ENCODE data around the gene RAB24.
"Not testable (repeated sequence)": the region's sequence is repeated elsewhere in the genome, so short reads cannot be mapped to it uniquely, and the experiment has no call there.

The RAB24 gene

DNA sequence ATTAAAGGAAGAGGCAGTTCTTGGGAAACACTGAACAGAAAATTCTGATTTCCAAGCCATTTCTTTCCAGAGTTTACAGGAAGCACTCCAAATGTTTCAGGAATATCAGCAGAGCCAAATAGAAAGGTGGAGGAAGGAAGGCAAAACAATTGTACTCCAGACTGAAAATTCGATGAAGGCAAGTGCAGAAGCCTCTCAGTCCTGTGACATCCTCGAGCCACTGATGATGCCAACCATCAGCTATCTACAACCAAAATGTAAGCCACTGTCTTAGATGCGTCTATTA, 45.8 kb upstream of the RAB24 start:
- no peak overlapping the region for H3K56ac ChIP-seq (ENCODE audit: low read length)

DNA sequence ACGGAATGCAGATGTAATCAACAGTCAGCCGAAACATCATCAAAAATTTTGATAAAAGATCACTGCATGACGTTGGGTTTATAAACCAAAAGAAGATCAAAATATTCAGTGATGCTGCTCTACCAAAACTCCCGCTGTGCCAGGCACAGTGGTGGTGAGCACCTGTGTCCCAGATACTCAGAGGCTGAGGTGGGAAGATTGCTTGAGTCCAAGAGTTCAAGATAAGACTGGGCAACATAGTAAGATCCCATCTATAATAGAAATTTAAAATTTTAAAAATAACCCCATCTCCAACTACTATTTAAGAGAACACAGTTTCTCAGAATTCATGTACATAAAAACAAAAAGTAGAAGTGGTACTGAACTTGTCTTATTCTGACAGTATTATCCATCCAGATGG, 44.2 kb upstream of the RAB24 start:
- no peak for DNase-seq
- H3K79me2 ChIP-seq (ENCODE audit: control insufficient read depth, insufficient read depth, low read length): peaks cover 40% of the 10 kb centered on the region
- H2BK120ac ChIP-seq (ENCODE audit: low read depth, low read length): no peak overlapping the region
- H3K36me3 ChIP-seq (ENCODE audit: control insufficient read depth, insufficient read depth, low read length): no peaks in the 10 kb centered on the region
- H3K4me3 ChIP-seq (ENCODE audit: low read length): no peak overlapping the region
- H3K4ac ChIP-seq (ENCODE audit: low read depth, low read length): no peak overlapping the region
- H3K27me3 ChIP-seq (ENCODE audit: insufficient read depth, low read length, poor library complexity): no peaks in the 10 kb centered on the region
- H3K27ac ChIP-seq (ENCODE audit: low read depth, low read length): no peak overlapping the region
- WGBS (ENCODE audit: extremely low coverage, insufficient coverage, low lambda C conversion rate): no CpG with 5 or more reads among the region's 4 CpGs
- no peak overlapping the region for H2BK15ac ChIP-seq (replicated peaks; ENCODE audit: low read depth)
- H2BK5ac ChIP-seq (ENCODE audit: low read length): no peak overlapping the region
- no peak overlapping the region for H3K18ac ChIP-seq (ENCODE audit: low read length)
- no peak overlapping the region for H4K5ac ChIP-seq (ENCODE audit: low read length)
- no peak overlapping the region for H3K23ac ChIP-seq (ENCODE audit: low read length)
- peaks cover 4% of the 10 kb centered on the region for H3K4me1 ChIP-seq (ENCODE audit: control insufficient read depth, low read depth, low read length)
- no peak overlapping the region for H3K56ac ChIP-seq (ENCODE audit: low read length)
- no peak overlapping the region for H4K8ac ChIP-seq (ENCODE audit: low read depth, low read length)
- peaks cover 27% of the 10 kb centered on the region for H3K79me1 ChIP-seq (ENCODE audit: low read length)
- H2AK5ac ChIP-seq (ENCODE audit: low read length): no peak overlapping the region
- no peak overlapping the region for H3K4me2 ChIP-seq (ENCODE audit: low read length)
- no peak overlapping the region for H3K9ac ChIP-seq (ENCODE audit: low read length)

More for the DNA sequence above, 45.8 kb upstream of the RAB24 start:
- Histone ChIP-seq H2BK15ac (replicated peaks; ENCODE audit: low read depth) (no peak overlapping the region), H3K4me3 (ENCODE audit: low read length) (no peak overlapping the region), H3K4me1 (ENCODE audit: control insufficient read depth, low read depth, low read length) (peaks cover 4% of the 10 kb centered on the region), H2BK5ac (ENCODE audit: low read length) (no peak overlapping the region), H3K79me2 (ENCODE audit: control insufficient read depth, insufficient read depth, low read length) (peaks cover 38% of the 10 kb centered on the region), H3K27me3 (ENCODE audit: insufficient read depth, low read length, poor library complexity) (no peaks in the 10 kb centered on the region), H2BK120ac (ENCODE audit: low read depth, low read length) (no peak overlapping the region), H3K18ac (ENCODE audit: low read length) (no peak overlapping the region), H4K8ac (ENCODE audit: low read depth, low read length) (no peak overlapping the region), H3K23ac (ENCODE audit: low read length) (no peak overlapping the region), H3K27ac (ENCODE audit: low read depth, low read length) (no peak overlapping the region), H3K4me2 (ENCODE audit: low read length) (no peak overlapping the region), H2AK5ac (ENCODE audit: low read length) (no peak overlapping the region), H3K79me1 (ENCODE audit: low read length) (peaks cover 26% of the 10 kb centered on the region), H3K9ac (ENCODE audit: low read length) (no peak overlapping the region), H3K36me3 (ENCODE audit: control insufficient read depth, insufficient read depth, low read length) (no peaks in the 10 kb centered on the region), H3K4ac (ENCODE audit: low read depth, low read length) (no peak overlapping the region), H4K5ac (ENCODE audit: low read length) (no peak overlapping the region)
- no peak for DNase-seq
- WGBS (ENCODE audit: extremely low coverage, insufficient coverage, low lambda C conversion rate): no CpG with 5 or more reads among the region's 3 CpGs

DNA sequence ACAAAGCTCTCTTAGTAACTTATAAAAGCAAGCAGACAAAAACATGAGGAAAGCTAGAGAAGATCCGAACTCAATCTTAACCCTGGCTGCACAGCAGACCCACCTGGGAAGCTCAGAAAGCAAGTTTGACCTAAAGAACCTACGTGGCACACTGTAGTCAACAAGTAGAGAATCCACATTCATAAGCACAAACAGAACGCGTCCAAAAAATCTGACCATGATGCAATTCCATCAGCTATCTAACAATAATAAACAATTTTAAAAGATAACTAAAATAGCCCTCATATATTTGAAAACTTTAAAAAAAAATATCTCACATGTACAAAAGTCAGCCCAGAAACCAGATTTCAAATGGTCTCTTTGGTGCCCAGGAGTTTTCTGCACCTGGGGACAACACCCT, 43.3 kb upstream of the RAB24 start:
- H3K4me1 ChIP-seq (ENCODE audit: control insufficient read depth, low read depth, low read length): peaks cover 4% of the 10 kb centered on the region
- H2BK5ac ChIP-seq (ENCODE audit: low read length): no peak overlapping the region
- H2AK5ac ChIP-seq (ENCODE audit: low read length): no peak overlapping the region
- H3K27ac ChIP-seq (ENCODE audit: low read depth, low read length): no peak overlapping the region
- H3K79me2 ChIP-seq (ENCODE audit: control insufficient read depth, insufficient read depth, low read length): peaks cover 40% of the 10 kb centered on the region
- no peak overlapping the region for H2BK120ac ChIP-seq (ENCODE audit: low read depth, low read length)
- H4K5ac ChIP-seq (ENCODE audit: low read length): no peak overlapping the region
- no peak overlapping the region for H3K56ac ChIP-seq (ENCODE audit: low read length)
- no peaks in the 10 kb centered on the region for H3K36me3 ChIP-seq (ENCODE audit: control insufficient read depth, insufficient read depth, low read length)
- H4K8ac ChIP-seq (ENCODE audit: low read depth, low read length): no peak overlapping the region
- no CpG with 5 or more reads among the region's 4 CpGs for WGBS (ENCODE audit: extremely low coverage, insufficient coverage, low lambda C conversion rate)
- no peaks in the 10 kb centered on the region for H3K27me3 ChIP-seq (ENCODE audit: insufficient read depth, low read length, poor library complexity)
- peaks cover 27% of the 10 kb centered on the region for H3K79me1 ChIP-seq (ENCODE audit: low read length)
- no peak overlapping the region for H3K4me2 ChIP-seq (ENCODE audit: low read length)
- H3K23ac ChIP-seq (ENCODE audit: low read length): no peak overlapping the region
- no peak for DNase-seq
- no peak overlapping the region for H3K4me3 ChIP-seq (ENCODE audit: low read length)
- H3K9ac ChIP-seq (ENCODE audit: low read length): no peak overlapping the region
- H3K18ac ChIP-seq (ENCODE audit: low read length): no peak overlapping the region
- H2BK15ac ChIP-seq (replicated peaks; ENCODE audit: low read depth): no peak overlapping the region
- no peak overlapping the region for H3K4ac ChIP-seq (ENCODE audit: low read depth, low read length)

DNA sequence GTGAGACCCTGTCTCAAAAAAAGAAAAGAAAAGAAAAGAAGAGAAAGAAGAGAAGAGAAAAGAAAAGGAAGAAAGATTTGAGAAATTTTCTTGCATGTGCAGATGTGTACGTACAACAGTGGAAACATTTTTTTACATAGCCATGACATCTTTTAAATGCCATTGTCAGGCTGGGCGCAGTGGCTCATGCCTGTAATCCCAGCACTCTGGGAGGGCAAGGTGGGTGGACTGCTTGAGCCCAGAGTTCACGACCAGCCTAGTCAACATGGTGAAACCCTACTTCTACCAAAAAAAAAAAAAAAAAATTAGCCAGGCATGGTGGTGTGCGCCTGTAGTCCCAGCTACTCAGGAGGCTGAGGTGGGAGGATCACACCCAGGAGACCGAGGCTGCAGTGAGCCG, 41.4 kb upstream of the RAB24 start:
- H3K4me1 ChIP-seq (ENCODE audit: control insufficient read depth, low read depth, low read length): no peaks in the 10 kb centered on the region
- H3K79me2 ChIP-seq (ENCODE audit: control insufficient read depth, insufficient read depth, low read length): peaks cover 25% of the 10 kb centered on the region
- no CpG with 5 or more reads among the region's 6 CpGs for WGBS (ENCODE audit: extremely low coverage, insufficient coverage, low lambda C conversion rate)
- no peak overlapping the region for H3K4me2 ChIP-seq (ENCODE audit: low read length)
- no peak for DNase-seq
- no peak overlapping the region for H2BK5ac ChIP-seq (ENCODE audit: low read length)
- H3K36me3 ChIP-seq (ENCODE audit: control insufficient read depth, insufficient read depth, low read length): no peaks in the 10 kb centered on the region
- no peak overlapping the region for H2BK120ac ChIP-seq (ENCODE audit: low read depth, low read length)
- peaks cover 13% of the 10 kb centered on the region for H3K79me1 ChIP-seq (ENCODE audit: low read length)
- no peak overlapping the region for H3K4ac ChIP-seq (ENCODE audit: low read depth, low read length)
- no peak overlapping the region for H4K8ac ChIP-seq (ENCODE audit: low read depth, low read length)
- H3K4me3 ChIP-seq (ENCODE audit: low read length): no peak overlapping the region
- no peak overlapping the region for H3K23ac ChIP-seq (ENCODE audit: low read length)
- no peak overlapping the region for H3K9ac ChIP-seq (ENCODE audit: low read length)
- H3K56ac ChIP-seq (ENCODE audit: low read length): no peak overlapping the region
- H3K27ac ChIP-seq (ENCODE audit: low read depth, low read length): no peak overlapping the region
- no peak overlapping the region for H2BK15ac ChIP-seq (replicated peaks; ENCODE audit: low read depth)
- no peak overlapping the region for H2AK5ac ChIP-seq (ENCODE audit: low read length)
- H4K5ac ChIP-seq (ENCODE audit: low read length): no peak overlapping the region
- no peaks in the 10 kb centered on the region for H3K27me3 ChIP-seq (ENCODE audit: insufficient read depth, low read length, poor library complexity)
- no peak overlapping the region for H3K18ac ChIP-seq (ENCODE audit: low read length)

DNA sequence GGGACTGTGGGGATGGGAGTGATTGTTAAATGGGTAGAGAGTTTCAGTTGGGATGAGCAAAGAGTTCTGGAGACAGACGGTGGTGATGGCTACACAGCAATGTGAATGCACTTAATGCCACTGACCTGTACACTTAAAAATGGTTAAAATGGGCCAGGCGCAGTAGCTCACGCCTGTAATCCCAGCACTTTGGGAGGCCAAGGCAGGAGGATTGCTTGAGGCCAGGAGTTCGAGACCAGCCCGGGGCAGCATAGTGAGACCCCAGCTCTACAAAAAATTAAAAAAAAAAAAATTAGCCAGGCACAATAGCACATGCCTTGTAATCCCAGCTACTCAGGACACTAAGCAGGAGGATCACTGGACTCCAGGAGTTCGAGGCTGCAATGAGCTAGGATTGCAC, 40.3 kb upstream of the RAB24 start:
- H4K8ac ChIP-seq (ENCODE audit: low read depth, low read length): no peak overlapping the region
- H3K79me2 ChIP-seq (ENCODE audit: control insufficient read depth, insufficient read depth, low read length): peaks cover 17% of the 10 kb centered on the region
- no peaks in the 10 kb centered on the region for H3K27me3 ChIP-seq (ENCODE audit: insufficient read depth, low read length, poor library complexity)
- no peak overlapping the region for H2BK120ac ChIP-seq (ENCODE audit: low read depth, low read length)
- H3K79me1 ChIP-seq (ENCODE audit: low read length): peaks cover 11% of the 10 kb centered on the region
- no peaks in the 10 kb centered on the region for H3K4me1 ChIP-seq (ENCODE audit: control insufficient read depth, low read depth, low read length)
- no peak overlapping the region for H3K27ac ChIP-seq (ENCODE audit: low read depth, low read length)
- H3K36me3 ChIP-seq (ENCODE audit: control insufficient read depth, insufficient read depth, low read length): no peaks in the 10 kb centered on the region
- no peak overlapping the region for H2BK5ac ChIP-seq (ENCODE audit: low read length)
- WGBS (ENCODE audit: extremely low coverage, insufficient coverage, low lambda C conversion rate): no CpG with 5 or more reads among the region's 6 CpGs
- H3K4me2 ChIP-seq (ENCODE audit: low read length): no peak overlapping the region
- H3K18ac ChIP-seq (ENCODE audit: low read length): no peak overlapping the region
- H4K5ac ChIP-seq (ENCODE audit: low read length): no peak overlapping the region
- no peak overlapping the region for H2BK15ac ChIP-seq (replicated peaks; ENCODE audit: low read depth)
- H3K23ac ChIP-seq (ENCODE audit: low read length): no peak overlapping the region
- H3K9ac ChIP-seq (ENCODE audit: low read length): no peak overlapping the region
- no peak overlapping the region for H3K4ac ChIP-seq (ENCODE audit: low read depth, low read length)
- H2AK5ac ChIP-seq (ENCODE audit: low read length): no peak overlapping the region
- no peak overlapping the region for H3K4me3 ChIP-seq (ENCODE audit: low read length)
- no peak for DNase-seq
- H3K56ac ChIP-seq (ENCODE audit: low read length): no peak overlapping the region

DNA sequence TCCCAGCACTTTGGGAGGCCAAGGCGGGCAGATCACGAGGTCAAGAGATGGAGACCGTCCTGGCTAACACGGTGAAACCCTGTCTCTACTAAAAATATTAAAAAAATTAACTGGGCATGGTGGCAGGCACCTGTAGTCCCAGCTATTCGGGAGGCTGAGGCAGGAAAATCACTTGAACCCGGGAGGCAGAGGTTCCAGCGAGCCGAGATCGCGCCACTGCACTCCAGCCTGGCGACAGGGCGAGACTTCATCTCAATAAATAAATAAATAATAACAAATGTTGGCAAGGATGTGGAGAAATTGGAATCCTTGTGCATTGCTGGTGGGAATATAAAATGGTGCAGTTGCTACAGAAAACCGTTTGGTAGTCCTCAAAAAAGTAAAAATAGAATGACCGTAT, 39.5 kb upstream of the RAB24 start:
- H2AK5ac ChIP-seq (ENCODE audit: low read length); H3K9ac ChIP-seq (ENCODE audit: low read length); H4K8ac ChIP-seq (ENCODE audit: low read depth, low read length); H3K4ac ChIP-seq (ENCODE audit: low read depth, low read length); DNase-seq; H3K4me3 ChIP-seq (ENCODE audit: low read length); H3K4me1 ChIP-seq (ENCODE audit: control insufficient read depth, low read depth, low read length); H4K5ac ChIP-seq (ENCODE audit: low read length); H2BK120ac ChIP-seq (ENCODE audit: low read depth, low read length); H3K27ac ChIP-seq (ENCODE audit: low read depth, low read length); H2BK15ac ChIP-seq (replicated peaks; ENCODE audit: low read depth); H2BK5ac ChIP-seq (ENCODE audit: low read length); H3K36me3 ChIP-seq (ENCODE audit: control insufficient read depth, insufficient read depth, low read length); H3K18ac ChIP-seq (ENCODE audit: low read length); H3K23ac ChIP-seq (ENCODE audit: low read length); H3K4me2 ChIP-seq (ENCODE audit: low read length); H3K56ac ChIP-seq (ENCODE audit: low read length); H3K27me3 ChIP-seq (ENCODE audit: insufficient read depth, low read length, poor library complexity): not testable (repeated sequence)
- Histone ChIP-seq H3K79me2 (ENCODE audit: control insufficient read depth, insufficient read depth, low read length) (peaks cover 17% of the 10 kb centered on the region), H3K79me1 (ENCODE audit: low read length) (peaks cover 14% of the 10 kb centered on the region)
- WGBS (ENCODE audit: extremely low coverage, insufficient coverage, low lambda C conversion rate): no CpG with 5 or more reads among the region's 14 CpGs

All from mesendoderm (in vitro differentiated cells).